Measurements from ENCODE around the gene DSG1. TPM values are rescaled to one million over a fixed set of nuclear protein-coding genes. Genes with fewer than 3 reads are reported as not detected.

The DSG1 gene
- total and polyA plus RNA-seq, 2 experiments from 2014 or later = not detected

DNA sequence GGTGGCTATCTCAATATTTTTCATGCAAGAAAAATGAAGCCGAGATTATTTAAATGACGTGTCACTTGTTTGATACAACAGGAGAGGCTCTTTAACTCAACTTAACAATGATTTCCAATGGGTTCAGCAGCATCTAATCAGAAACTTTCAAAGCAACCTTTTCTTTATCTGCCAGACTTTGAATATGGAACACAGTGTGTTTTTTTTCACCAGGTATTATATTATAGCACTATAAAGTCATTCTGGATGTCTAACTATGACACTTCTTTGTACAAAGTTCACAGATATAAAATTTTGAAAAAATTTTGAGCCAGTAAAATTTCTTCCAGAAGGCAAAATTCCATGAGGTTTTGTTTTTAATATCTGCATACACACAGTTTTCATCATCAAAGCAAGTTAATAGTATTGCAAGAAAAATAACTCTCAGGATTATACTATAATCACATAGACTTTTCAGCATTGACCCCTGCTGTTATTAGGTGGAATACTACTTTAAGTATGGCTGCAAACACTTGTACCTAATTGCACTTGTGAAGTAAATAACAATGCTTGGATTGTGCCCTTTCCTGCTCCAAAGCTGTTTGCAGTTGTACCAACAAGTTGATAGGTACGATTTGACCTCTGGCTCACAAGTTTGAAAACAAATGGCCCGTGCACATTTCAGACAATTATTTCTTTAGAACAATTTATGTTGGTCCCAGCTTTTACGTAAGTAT lies 44.0 kb upstream of the DSG1 start:
- no peaks in the 10 kb centered on the region for H3K9me3 ChIP-seq (ENCODE audit: low read depth)
- H3F3A ChIP-seq (ENCODE audit: insufficient read depth) = no peaks in the 10 kb centered on the region
- TF ChIP-seq EZH2phosphoT487 (IDR thresholded peaks at IDR 0.05; ENCODE audit: insufficient read depth, low read depth) = no peak
- TF ChIP-seq EZH2 (IDR thresholded peaks at IDR 0.05; ENCODE audit: insufficient read depth, poor library complexity, severe bottlenecking) = no peak
- H3K27me3 ChIP-seq (replicated peaks; ENCODE audit: insufficient read depth) = no peaks in the 10 kb centered on the region
- no peaks in the 10 kb centered on the region for H3K4me1 ChIP-seq (ENCODE audit: insufficient read depth)
- no peaks in the 10 kb centered on the region for H4K20me1 ChIP-seq (ENCODE audit: insufficient read depth)
- H3K4me3 ChIP-seq = no peak overlapping the region
- in situ Hi-C loops (cut with MboI) = no loop called here
- H3K9me2 ChIP-seq (ENCODE audit: insufficient read depth) = no peaks in the 10 kb centered on the region
- no peaks in the 10 kb centered on the region for H3K36me3 ChIP-seq (ENCODE audit: low read depth)
- WGBS, 2 experiments (ENCODE audit: low coverage in 1 of 2, low lambda C conversion rate in 2 of 2, missing lambda C conversion rate in 2 of 2) = 13% methylated on average over 5 of the region's 5 CpGs
- H2AFZ ChIP-seq = no peak overlapping the region
- no peak overlapping the region for H3K9ac ChIP-seq
- H3K4me2 ChIP-seq (ENCODE audit: unreplicated experiment) = no peak overlapping the region
- DNase-seq = no peak
- H3K79me2 ChIP-seq (ENCODE audit: insufficient read depth) = no peaks in the 10 kb centered on the region
- no peak overlapping the region for H3K27ac ChIP-seq

DNA sequence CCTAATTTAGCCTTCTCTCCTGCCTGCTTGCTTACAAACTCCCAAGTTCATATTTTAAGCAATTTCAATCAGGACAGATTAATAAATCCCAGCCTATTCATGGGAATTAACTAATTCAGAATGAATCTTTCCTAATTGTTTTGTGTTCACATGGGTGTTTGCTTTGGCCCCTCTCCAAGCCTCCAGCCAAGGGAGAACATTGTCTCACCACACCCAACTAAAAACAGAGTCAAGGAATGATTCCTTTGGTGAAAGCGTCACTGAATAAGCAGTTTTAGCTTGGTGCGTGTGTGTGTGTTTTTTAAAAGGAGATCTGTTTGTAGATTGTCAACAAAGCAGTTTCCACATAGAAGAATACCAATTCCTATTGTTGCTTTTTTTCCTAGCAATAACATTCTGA lies 43.0 kb upstream of the DSG1 start:
- H4K20me1 ChIP-seq (ENCODE audit: insufficient read depth) = no peaks in the 10 kb centered on the region
- no peak overlapping the region for H2AFZ ChIP-seq
- no peak overlapping the region for H3K4me2 ChIP-seq (ENCODE audit: unreplicated experiment)
- no peaks in the 10 kb centered on the region for H3F3A ChIP-seq (ENCODE audit: insufficient read depth)
- no peak for DNase-seq
- no peak overlapping the region for H3K27ac ChIP-seq
- no peaks in the 10 kb centered on the region for H3K9me2 ChIP-seq (ENCODE audit: insufficient read depth)
- H3K79me2 ChIP-seq (ENCODE audit: insufficient read depth) = no peaks in the 10 kb centered on the region
- no peak for TF ChIP-seq EZH2phosphoT487 (IDR thresholded peaks at IDR 0.05; ENCODE audit: insufficient read depth, low read depth)
- H3K9me3 ChIP-seq (ENCODE audit: low read depth) = no peaks in the 10 kb centered on the region
- H3K27me3 ChIP-seq (replicated peaks; ENCODE audit: insufficient read depth) = no peaks in the 10 kb centered on the region
- in situ Hi-C loops (cut with MboI) = no loop called here
- H3K4me1 ChIP-seq (ENCODE audit: insufficient read depth) = no peaks in the 10 kb centered on the region
- H3K9ac ChIP-seq = no peak overlapping the region
- 0 to 4% methylated on average over 2 of the region's 2 CpGs for WGBS, 2 experiments (ENCODE audit: low coverage in 1 of 2, low lambda C conversion rate in 2 of 2, missing lambda C conversion rate in 2 of 2)
- no peaks in the 10 kb centered on the region for H3K36me3 ChIP-seq (ENCODE audit: low read depth)
- no peak overlapping the region for H3K4me3 ChIP-seq

DNA sequence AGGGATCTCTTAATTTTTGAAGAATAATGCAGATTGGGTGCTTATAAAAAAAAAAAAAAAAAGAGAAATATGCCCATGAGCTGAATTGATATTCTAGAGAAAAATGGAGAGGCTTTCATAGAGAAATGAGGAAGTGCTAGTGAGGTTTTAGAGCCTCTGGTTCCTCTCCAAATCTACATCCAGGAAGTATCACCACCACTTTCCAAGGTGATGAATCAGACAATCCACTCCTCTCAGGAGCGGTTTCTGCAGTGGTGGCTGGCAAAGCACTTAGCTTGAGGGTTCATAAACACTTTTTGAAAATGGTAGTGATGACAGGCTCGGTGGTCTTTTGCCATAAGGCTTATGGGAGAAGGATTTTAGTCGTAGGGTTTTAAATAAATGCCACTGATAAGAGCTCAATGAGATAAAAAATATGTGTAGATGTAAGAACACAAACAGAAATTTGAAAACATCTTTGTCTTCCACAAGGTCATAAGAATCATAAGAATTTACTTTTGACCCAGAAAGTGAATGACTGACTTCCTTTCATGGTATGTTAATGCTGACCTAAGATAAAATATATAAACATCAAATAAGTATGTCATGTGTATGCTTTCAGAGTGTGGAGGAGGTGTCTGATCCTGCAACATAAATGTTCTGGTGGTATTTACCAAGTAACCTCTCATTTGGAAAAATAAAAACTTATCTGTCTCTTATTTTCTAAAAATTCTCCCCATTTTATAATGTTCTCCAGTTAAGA lies 42.1 kb upstream of the DSG1 start:
- no peaks in the 10 kb centered on the region for H3K4me1 ChIP-seq (ENCODE audit: insufficient read depth)
- DNase-seq = no peak
- no peaks in the 10 kb centered on the region for H3K9me2 ChIP-seq (ENCODE audit: insufficient read depth)
- no peak overlapping the region for H3K9ac ChIP-seq
- H3F3A ChIP-seq (ENCODE audit: insufficient read depth) = no peaks in the 10 kb centered on the region
- no peaks in the 10 kb centered on the region for H3K9me3 ChIP-seq (ENCODE audit: low read depth)
- TF ChIP-seq EZH2phosphoT487 (IDR thresholded peaks at IDR 0.05; ENCODE audit: insufficient read depth, low read depth) (no peak), EZH2 (IDR thresholded peaks at IDR 0.05; ENCODE audit: insufficient read depth, poor library complexity, severe bottlenecking) (no peak)
- H3K79me2 ChIP-seq (ENCODE audit: insufficient read depth) = no peaks in the 10 kb centered on the region
- no peak overlapping the region for H3K4me3 ChIP-seq
- no peak overlapping the region for H2AFZ ChIP-seq
- WGBS, 2 experiments (ENCODE audit: low coverage in 1 of 2, low lambda C conversion rate in 2 of 2, missing lambda C conversion rate in 2 of 2) = 5% methylated on average over 3 of the region's 3 CpGs
- no peaks in the 10 kb centered on the region for H3K27me3 ChIP-seq (replicated peaks; ENCODE audit: insufficient read depth)
- no peaks in the 10 kb centered on the region for H3K36me3 ChIP-seq (ENCODE audit: low read depth)
- no peak overlapping the region for H3K4me2 ChIP-seq (ENCODE audit: unreplicated experiment)
- H4K20me1 ChIP-seq (ENCODE audit: insufficient read depth) = no peaks in the 10 kb centered on the region
- in situ Hi-C loops (cut with MboI) = no loop called here
- H3K27ac ChIP-seq = no peak overlapping the region

DNA sequence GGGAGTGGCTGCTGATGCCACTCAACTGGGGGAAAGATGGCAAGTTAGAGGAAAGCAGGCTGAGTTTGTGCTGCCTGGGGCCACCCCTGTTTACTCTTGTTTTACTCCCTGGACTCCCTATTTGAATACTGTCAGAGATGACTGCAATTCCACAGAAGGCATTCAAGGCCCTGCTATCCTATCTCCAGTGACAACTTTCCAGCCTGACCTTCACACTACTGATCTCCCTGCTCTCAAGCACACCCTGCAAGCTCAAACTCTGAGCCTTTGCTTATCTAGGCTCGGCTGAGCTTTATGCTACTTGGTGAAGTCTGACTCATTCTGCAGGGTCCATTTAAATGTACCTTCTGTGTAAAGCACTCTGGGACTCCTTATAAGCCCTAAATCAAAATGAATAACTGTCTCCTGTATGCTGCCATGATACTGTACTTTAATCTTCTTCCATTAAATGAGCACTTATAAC lies 39.3 kb upstream of the DSG1 start:
- WGBS, 2 experiments (ENCODE audit: low coverage in 1 of 2, low lambda C conversion rate in 2 of 2, missing lambda C conversion rate in 2 of 2) = 6 to 12% methylated on average over 1 of the region's 1 CpG
- in situ Hi-C loops (cut with MboI) = no loop called here
- H3K27me3 ChIP-seq (replicated peaks; ENCODE audit: insufficient read depth) = no peaks in the 10 kb centered on the region

More for the DNA sequence above, 39.3 kb upstream of the DSG1 start:
- Histone ChIP-seq H3K27ac (no peak overlapping the region), H3F3A (ENCODE audit: insufficient read depth) (no peaks in the 10 kb centered on the region), H3K36me3 (ENCODE audit: low read depth) (no peaks in the 10 kb centered on the region), H3K4me1 (ENCODE audit: insufficient read depth) (no peaks in the 10 kb centered on the region), H3K9me2 (ENCODE audit: insufficient read depth) (no peaks in the 10 kb centered on the region), H3K9ac (no peak overlapping the region), H2AFZ (no peak overlapping the region), H3K4me3 (no peak overlapping the region), H3K4me2 (ENCODE audit: unreplicated experiment) (no peak overlapping the region), H3K9me3 (ENCODE audit: low read depth) (no peaks in the 10 kb centered on the region), H4K20me1 (ENCODE audit: insufficient read depth) (no peaks in the 10 kb centered on the region), H3K79me2 (ENCODE audit: insufficient read depth) (no peaks in the 10 kb centered on the region)
- no peak for DNase-seq
- no peak for TF ChIP-seq EZH2phosphoT487 (IDR thresholded peaks at IDR 0.05; ENCODE audit: insufficient read depth, low read depth)
- no peak for TF ChIP-seq EZH2 (IDR thresholded peaks at IDR 0.05; ENCODE audit: insufficient read depth, poor library complexity, severe bottlenecking)
